A549 (cell line): ENCODE data around the gene OVOL2.

Experiments
- EP300 ChIP-seq, 2 experiments: fragments of >200 bp; sonication (Bioruptor Twin); formaldehyde crosslinking; IDR thresholded peaks; 2 replicates in 1 of 2; 3 replicates in 1 of 2; pipeline ENCODE4 v1.6.1; 2016 to 2017
- FOSL2 ChIP-seq, 2 experiments: fragments of 450-650 bp in 1 of 2; fragments of >200 bp in 1 of 2; sonication (Bioruptor Twin) in 1 of 2; formaldehyde crosslinking; IDR thresholded peaks; 2 replicates each; pipeline versions ENCODE4 v1.5.0 to v1.6.1; 2016 to 2020; ENCODE audit warnings: mild to moderate bottlenecking in 1 of 2, moderate library complexity in 1 of 2
- POLR2A ChIP-seq: IDR thresholded peaks from 2 replicates; pipeline ENCODE4 v1.6.1; 2012; ENCODE audit warnings: mild to moderate bottlenecking, low read length
- SMC3 ChIP-seq: fragments of >200 bp; sonication (Bioruptor Twin); formaldehyde crosslinking; IDR thresholded peaks from 3 replicates; pipeline ENCODE4 v1.6.1; 2018; ENCODE audit warnings: inconsistent platforms
- TF ChIP-seq, protein P1 (sequence below): fragments of >200 bp; sonication (Bioruptor Twin); formaldehyde crosslinking; IDR thresholded peaks from 3 replicates; pipeline ENCODE4 v1.5.1; 2016

DNA sequence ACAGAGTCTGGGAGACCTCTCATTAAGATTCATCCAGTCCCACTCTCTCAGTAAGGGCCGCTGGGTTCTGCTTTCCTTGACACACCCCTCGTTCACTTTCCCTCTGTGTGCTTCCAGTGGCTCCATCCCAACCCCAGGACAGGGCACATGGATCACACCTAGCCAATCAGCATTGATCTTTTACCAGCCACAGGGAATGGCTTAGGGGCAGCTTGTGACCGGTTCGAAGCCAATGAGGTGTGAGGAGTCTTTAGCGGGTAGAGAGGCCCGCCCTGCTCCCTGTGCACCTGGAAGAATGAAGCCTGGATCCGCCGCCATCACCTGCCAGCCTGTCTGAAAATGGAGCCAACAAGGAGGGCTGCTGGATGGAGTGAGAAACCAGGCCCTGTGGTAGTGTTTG is 35.2 kb upstream of the OVOL2 start:
- no peak for TF ChIP-seq EP300 (IDR thresholded peaks at IDR 0.05)
- no peak for TF ChIP-seq FOSL2 (IDR thresholded peaks at IDR 0.05)
- TF ChIP-seq FOSL2 (CRISPR knock-in tag; IDR thresholded peaks at IDR 0.05) = no peak
- TF ChIP-seq, protein P1, sequence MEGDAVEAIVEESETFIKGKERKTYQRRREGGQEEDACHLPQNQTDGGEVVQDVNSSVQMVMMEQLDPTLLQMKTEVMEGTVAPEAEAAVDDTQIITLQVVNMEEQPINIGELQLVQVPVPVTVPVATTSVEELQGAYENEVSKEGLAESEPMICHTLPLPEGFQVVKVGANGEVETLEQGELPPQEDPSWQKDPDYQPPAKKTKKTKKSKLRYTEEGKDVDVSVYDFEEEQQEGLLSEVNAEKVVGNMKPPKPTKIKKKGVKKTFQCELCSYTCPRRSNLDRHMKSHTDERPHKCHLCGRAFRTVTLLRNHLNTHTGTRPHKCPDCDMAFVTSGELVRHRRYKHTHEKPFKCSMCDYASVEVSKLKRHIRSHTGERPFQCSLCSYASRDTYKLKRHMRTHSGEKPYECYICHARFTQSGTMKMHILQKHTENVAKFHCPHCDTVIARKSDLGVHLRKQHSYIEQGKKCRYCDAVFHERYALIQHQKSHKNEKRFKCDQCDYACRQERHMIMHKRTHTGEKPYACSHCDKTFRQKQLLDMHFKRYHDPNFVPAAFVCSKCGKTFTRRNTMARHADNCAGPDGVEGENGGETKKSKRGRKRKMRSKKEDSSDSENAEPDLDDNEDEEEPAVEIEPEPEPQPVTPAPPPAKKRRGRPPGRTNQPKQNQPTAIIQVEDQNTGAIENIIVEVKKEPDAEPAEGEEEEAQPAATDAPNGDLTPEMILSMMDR = no peak
- TF ChIP-seq SMC3 = no peak
- TF ChIP-seq POLR2A = no peak
